Measurements from ENCODE around the gene OTOGL.
"Not testable (repeated sequence)": the region's sequence is repeated elsewhere in the genome, so short reads cannot be mapped to it uniquely, and the experiment has no call there.

Gene OTOGL

DNA sequence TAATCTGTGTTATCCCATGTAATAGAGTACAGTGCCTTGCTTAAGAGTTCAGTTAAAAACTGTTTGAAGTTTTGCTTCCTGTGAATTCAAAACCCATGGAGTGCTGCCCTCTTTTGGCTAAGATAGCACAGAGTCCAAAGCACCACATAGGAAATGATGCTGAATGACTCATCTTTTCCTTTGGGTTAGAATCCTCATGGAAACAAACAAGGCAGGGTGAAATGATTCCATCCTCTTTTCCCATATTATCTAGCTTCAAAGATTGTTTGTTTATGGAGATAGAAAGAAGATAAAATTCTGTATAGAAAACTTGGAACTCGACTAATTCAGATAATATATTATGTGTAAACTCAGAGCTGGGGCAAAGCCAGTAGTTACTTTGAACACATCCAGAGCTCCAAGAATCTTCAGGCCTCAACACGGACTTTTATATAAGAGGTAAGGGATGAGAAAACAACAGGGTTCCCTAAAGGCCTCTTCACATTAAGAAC, 87.4 kb downstream of the OTOGL start:
- peak; percentile 59 for DNase-seq

DNA sequence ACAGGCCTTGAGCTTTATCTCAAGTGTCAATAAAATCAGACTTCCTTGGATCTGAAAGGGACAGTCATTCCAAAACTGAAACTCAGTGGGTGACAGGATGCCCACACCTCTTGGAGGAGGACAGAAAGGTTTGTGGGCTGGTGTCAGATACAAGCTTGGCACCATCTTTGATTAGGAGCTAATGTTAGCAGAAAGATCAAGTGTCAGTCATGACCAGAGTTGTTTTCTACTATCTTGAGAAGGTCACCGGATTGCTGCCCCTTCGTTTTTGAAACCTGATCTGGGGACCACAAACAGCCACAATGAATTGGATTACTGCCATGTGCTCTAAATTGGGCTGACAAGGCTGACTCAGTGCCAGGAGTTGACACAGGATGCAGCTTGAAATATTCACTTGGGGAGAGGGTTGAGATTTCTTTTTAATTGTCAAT, 88.3 kb downstream of the OTOGL start:
- no peak for DNase-seq

DNA sequence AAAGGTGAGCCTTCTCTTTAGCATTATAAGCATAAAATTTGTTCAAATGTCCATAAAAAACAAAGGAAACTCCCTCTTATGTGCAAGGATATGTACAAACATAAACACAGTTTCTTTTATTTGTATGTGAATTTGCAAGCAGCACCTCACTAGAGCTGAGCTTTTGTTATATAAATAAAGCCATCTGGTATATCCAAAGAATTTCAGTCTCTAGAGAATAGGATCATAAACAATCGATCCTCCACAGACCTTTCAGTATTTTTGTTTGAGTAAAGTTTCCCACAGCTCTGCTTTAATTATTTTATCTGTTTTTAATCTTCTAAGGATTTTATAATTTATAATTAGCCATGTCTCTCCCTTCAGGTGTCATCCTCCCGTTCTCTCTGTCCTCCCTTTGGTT, 89.2 kb downstream of the OTOGL start:
- DNase-seq = no peak

DNA sequence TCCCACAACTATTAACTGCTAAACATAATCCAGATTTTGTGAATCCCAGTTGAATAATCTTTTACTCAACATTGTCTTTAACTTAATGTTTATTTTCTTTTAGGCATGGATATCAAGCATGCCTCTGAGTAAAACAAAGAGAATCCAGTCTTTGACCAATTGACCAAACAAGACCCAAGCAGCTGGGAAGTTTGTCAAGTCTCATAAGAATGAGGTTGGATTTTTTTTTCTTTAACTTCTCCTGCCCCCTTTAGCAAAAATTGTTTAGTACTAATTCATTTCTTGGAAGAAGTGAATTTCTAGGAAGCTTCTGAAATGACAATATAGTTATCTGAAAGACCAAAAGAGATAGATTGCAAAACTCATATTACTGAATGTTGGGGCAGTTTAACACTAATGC, 89.9 kb downstream of the OTOGL start:
- DNase-seq = no peak

DNA sequence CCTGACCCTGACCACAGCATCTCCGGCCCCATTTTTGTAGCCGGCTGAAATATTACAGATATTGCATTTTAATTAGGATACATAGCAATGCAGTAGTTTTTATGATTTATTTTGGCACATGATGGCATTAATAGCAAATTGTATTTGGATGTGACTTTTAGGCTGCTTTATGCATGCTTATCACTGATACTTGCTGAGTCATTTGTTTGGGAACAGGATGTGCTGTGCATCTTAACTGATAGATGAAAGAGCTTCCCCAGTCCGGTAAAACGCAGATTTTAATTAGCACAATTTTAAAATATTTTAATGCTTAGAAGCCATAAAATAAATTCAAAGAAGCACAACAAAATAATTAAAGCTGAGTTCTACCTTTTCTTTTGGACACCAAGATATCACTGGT, 90.7 kb downstream of the OTOGL start:
- DNase-seq = no peak

DNA sequence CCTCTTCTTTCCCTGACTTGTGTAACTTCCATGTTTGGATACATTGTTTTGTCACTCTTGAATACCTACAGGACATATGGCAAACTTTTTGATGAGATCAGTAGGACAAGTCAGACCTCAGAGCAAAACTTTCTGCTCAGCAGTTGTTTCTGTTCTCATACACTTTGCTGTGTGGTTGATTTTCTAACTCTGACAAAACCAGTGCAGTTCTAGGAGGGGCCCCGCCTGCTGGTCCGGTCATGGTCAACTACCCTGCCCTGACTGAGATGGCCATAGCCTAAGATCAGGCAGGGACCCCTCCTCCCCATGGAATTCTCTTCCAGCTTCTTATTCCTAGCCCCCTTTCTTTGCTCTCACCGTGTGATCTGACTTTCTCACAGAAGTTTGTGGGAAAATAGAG, 92.8 kb downstream of the OTOGL start:
- DNase-seq = no peak

DNA sequence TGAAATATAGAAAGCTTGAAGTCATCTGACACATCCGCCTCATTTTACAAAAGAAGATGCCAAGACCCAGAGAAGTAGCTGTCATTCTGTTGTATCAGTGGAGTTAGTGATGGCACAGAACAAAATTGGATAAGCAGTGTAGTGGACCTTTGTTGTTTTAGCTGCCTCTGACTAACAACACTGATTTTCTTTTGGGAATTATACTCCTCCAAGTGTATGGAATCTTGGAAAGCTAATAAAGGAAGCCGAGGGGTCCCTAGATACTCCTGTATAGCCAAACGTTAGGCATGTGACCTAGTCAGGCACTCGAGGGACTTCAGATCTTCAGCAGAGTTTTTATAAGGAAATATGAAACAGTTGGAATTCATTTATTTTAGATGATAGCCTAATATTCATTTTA, 94.5 kb downstream of the OTOGL start:
- no peak for DNase-seq

DNA sequence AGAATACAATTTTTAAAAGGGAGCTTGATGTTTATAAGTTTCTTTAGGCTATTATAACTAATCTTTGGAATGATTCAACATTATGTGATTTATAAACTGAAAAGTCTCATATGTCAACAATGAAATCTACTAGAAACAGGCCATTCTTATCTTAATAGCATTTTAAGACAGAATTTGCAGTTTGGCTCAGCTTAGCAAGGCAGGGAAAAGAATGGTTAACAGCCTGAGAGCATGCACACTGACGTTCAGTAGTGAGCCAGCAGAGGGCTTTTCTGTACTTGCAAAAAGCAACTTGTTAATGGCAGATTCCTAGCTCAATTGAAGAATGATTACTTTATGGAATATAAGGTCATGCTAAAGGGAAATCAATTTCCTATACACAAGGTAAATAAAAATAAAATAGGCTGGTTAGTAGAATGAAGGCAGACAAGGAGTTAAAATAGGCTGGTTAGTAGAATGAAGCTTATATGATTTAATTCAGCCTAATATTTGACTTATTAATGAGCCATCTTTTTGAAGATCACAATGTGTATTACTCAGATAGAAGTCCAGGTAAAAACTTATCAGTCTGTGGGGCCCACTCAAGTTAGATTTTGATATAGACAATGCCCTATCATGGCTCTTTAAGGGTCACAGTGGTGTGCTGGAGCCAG, 95.9 kb downstream of the OTOGL start:
- DNase-seq = no peak

DNA sequence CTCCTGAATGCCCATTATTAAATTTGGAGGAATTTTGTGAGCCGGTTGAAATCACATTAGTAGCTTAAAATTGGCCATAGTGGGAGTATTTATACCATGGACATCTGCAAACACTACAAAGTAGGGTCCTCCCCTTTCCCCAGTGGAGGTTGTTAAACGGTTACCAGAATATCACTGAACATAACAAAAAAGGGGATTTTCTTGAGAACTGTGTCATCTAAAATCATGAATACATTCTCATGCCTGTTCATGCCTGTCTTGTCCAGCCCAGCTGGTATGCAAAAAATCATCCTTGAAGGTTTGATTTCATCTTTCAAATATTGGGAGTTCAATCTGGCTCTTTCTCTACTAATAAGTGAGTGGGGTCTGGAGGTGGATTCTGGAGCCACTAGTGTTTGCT, 96.4 kb downstream of the OTOGL start:
- DNase-seq = no peak

DNA sequence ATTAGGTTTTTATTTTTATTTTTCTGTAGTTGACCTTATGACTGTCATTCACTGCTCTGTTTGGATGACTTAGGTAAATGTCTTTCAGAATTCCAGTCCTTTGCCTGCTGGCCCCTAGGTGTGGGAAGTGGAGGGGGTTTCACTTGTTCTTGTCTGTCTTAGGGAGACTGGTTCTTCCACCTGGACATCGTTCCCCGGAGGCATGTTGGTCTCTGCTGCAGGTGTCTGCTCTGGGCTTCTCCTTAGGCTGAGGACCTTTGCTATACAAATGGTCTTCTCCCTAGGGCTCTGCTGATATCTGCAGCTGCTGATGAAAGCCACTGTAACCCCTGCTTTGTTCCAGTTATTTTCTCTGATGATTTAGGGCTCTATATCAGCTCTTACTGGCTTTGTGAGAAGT, 97.1 kb downstream of the OTOGL start:
- DNase-seq = no peak

DNA sequence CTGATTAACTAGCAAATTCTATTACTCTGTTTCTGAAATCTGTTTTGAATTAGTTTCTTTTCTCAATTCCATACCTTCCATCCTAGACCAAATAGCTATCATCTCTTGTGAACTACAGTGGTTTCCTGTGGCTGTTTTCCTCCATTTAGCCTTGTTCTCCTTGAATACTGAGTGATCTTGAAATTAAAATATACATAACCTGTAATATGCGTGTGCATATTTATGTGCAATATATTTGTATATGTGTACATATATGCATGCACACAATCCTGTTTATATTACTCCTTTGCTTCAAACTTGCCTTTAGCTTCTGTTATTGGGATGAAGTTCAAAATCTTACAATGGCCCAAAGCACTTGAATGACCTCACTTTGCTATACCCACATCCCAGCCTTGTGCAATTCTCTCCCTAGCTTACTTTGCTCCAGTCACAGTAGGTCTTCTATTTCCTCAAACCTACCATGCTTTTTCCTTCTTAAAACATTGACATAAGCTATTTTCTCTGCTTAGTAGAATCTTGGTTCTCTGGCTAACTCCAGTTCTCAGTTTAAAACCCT, 99.5 kb downstream of the OTOGL start:
- no peak for DNase-seq

DNA sequence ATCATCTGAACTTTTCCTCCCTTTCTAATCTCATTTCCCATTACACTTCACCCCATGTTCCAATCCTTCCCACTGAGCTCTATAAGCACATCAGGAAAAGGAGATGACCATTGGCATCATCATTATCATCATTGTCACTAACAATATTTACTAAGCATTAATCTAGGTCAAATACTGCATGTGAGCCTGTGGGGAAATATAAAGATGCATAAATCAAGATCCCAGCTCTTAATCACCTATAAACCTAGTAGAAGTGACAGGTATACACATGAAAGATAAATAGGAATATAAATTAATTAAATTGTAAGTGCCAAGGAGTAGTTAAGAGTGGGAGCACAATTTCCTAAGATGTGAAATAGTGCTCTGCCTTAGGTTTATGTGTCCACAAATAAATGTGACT, 100.6 kb downstream of the OTOGL start:
- DNase-seq = no peak

DNA sequence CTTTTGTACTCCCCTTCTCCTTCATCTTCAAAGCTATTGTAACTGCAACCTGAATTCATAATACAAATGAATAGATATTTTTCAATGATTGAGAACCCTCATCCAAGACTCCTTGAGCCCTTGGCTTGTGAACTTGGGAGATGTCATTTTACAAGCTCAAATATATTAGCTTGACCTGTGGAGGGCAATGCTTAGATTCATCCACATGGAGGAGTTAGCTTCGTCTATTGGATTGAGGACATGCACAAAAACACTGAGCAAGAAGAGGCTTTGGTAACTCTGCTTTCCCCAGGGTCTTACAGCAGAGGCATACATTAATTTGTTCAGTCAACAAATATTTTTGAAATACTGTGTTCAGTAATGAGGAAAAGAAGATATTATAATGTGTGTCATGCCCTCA, 101.1 kb downstream of the OTOGL start:
- DNase-seq = no peak

DNA sequence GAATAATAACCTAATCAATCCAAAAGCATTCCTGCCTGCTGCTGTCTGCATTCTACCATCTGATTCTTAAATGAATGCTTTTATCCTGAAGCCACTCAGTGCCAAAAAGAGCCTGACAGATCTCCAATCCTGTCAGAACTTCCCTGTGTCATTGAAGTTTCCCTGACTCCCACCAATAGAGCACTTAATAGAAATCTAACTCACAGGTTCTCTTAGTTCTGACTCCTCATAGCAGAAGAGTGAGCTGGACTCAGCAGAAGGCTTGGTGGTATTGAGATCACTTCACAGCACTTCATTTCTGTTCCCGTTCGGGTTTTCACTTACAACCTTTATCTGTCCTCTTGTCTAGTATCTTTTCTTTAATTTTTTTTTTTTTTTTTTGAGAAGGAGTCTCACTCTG, 102.6 kb downstream of the OTOGL start:
- DNase-seq = no peak

DNA sequence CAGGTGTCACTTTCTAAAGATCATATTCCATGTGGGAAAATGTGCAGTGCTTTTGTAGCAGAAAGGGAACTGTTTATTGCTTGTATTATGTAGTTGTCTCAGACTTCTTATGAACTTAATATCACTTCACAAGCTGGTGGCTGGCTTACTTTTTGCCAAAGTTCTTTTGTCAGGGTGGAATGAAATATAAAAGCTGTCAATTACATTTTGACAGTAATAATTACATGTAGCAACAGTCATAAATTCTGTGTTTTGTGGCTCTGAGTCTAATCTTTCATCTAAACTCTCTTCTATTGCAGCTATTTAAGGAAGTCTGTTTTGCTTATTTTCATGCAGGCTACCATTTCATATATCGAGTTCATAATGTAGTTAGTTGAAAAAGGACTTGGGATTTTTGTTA, 106.6 kb downstream of the OTOGL start:
- no peak for DNase-seq

DNA sequence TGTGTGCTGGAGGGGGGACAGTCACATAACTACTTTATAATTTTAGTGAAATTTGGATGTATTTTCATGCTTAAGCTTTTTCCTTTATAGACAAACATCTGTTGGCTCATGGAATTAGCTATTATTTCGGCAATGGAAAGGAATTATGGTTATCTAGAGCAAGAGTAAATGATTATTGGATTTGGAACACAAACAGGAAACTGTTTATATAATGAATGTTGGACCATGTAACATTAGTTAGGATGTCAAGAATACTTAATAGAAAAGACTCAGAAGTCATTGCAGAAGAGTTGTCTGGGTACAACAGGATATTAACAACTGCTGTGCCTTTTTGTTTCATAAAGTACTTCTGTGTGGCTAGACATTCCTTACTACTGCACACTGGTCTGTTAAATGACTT, 108.7 kb downstream of the OTOGL start:
- DNase-seq = no peak

DNA sequence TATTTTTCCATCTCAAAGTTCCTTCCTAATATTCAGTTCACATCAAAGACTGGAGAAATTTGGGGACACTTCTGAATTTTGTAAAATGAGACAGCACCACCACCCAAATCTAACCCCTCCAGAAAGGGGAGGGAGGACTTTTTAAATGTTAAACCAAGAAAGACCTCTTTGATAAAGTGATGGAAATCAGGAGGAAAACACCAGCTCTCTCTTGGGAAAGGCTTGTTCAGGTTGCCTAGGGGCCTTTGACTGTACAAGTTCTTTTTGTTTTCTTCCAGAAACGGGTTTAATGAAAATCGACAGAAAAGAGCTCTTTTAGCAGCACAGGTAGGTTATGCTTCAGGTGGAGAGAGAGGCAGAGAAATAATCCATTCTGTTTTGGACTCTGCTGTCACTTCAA, 112.3 kb downstream of the OTOGL start:
- no peak for DNase-seq

DNA sequence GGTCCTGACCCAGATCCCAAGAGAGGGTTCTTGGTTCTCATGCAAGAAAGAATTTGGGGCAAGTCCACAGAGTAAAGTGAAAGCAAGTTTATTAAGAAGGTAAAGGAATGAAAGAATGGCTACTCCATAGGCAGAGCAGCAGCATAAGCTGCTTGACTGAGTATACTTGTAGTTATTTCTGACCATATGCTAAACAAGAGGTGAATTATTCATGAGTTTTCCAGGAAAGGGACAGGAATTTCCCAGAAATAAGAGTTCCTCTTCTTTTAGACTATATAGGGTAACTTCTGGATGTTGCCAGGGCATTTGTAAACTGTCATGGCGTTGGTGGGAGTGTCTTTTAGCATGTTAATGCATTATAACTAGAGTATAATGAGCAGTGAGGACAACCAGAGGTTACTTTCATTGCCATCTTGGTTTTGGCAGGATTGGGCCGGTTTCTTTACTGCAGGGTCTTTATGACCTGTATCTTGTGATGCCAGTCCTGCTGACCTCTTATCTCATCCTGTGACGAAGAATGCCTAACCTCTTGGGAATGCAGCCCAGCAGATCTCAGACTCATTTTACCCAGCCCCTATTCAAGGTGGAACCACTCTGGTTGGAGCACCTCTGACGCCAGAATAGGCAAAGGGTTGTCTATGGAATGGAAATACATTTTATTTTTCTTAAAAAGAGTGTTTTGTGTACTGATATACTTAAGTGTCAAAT, 113.8 kb downstream of the OTOGL start:
- DNase-seq = no peak

DNA sequence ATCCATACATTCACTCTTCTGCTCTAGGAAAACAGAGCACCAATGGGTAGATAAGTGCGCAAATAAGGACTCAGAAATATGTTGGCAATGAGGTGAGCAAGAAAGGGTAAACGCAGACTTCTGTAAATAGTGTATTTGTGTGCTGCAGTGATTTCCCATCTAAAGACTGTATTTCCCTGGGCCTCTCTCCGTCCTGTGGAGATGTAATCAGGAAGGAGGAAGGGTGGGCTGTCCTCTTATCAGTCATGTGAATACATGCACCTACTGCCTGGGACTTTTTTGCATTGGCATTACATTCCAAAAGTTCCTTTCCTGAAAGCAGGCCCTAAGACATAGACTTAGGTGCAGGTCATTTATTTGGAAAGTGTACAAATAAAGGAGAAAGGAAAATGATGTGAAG, 114.5 kb downstream of the OTOGL start:
- no peak for DNase-seq

DNA sequence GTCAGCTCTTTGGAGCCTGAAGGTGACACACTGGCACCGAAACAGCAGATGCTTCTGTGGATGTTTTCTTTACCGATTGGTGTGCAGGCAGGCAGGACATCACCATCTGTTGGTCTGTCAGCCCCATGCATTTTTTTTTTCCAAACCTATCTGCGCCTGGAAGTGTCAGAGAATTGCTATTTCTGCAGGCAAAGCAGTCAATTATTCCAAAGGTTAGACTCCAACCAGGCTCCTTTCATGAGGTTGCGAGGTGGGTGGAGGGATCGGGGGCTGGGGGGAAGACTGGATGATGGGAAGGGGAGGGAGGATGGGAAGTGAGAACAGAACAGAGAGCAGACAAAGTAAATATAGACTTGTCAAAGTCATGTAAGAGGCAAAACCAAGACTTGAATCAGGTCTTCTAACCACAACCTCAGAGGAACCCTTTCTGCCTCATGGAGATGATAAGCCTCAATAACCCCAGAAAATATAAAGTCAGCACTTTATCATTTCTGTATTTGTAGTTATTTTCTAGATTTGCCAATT, 117.7 kb downstream of the OTOGL start:
- no peak for DNase-seq

DNA sequence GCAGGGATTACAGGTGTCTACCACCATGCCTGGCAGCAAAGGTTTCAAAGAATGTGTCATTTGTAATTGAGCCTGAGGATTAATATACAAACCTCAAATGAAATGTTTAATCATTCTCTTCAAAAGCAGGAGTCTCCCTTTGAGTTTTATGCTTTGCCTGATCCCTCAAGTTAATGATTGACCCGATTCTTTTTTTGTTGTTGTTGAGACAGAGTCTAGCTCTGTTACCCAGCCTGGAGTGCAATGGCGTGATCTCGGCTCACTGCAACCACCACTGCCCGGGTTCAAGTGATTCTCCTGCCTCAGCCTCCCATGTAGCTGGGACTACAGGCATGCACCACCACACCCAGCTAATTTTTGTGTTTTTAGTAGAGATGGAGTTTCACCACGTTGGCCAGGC, 119.6 kb downstream of the OTOGL start:
- not testable (repeated sequence) for DNase-seq

DNA sequence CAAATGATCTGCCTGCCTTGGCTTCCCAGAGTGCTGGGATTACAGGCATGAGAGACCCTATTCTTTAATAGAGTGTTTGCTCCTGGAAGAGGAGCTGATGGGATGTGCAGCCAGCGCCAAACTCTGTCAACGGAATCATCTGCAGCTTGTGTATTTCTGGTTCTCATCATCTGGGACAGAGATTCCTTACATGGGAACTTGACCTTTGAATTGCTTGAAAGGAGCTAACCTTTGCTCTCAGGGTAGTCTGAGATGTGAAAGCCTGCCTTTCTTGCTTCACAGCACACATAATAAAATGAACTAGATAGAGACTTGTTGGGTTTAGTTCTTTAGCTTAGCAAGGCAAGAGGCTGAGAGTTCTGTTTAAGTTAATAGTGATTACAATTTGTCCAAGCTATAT, 120.0 kb downstream of the OTOGL start:
- DNase-seq = no peak

DNA sequence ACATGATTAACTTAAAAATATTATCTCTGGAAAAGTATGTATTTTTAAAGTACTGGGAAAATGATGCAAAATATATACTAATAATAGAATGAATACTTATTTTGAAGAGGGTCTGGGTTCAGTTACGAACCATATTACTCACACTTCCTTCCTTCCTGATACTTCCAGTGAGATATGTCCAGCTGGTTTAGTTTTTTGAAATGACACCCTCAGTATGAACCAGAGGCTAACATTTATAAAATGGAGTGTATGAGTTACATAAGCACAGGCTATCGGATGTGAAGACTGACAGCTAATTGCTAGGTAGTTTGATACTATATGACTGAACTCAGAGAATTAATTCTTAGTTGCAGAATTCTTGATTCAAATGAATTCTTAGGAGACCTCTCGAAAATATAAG, 122.9 kb downstream of the OTOGL start:
- DNase-seq = no peak

DNA sequence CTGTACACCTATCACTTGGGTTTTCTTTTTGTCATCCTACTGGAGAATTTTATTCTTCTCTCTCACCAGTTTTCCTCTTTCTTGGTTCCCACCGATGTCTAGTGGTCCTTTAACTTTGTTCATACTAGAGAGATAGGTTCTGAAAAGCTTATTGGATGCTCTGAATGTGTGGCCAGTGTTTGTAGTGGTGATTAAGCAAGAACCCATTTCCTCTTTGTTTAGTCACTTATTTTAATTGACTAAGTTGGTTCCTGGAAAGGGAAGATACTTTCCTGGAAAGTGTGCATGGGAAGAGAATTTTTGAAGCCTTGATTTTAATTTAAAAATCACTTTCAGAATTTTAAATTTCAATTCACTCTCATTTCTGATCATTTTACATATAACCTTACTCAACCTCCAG, 127.2 kb downstream of the OTOGL start:
- no peak for DNase-seq

Measured in CD4-positive, alpha-beta T cell treated with Interleukin-17A for 1 hour (primary cell).